ENCODE results near the gene AGAP5.

The AGAP5 gene

DNA sequence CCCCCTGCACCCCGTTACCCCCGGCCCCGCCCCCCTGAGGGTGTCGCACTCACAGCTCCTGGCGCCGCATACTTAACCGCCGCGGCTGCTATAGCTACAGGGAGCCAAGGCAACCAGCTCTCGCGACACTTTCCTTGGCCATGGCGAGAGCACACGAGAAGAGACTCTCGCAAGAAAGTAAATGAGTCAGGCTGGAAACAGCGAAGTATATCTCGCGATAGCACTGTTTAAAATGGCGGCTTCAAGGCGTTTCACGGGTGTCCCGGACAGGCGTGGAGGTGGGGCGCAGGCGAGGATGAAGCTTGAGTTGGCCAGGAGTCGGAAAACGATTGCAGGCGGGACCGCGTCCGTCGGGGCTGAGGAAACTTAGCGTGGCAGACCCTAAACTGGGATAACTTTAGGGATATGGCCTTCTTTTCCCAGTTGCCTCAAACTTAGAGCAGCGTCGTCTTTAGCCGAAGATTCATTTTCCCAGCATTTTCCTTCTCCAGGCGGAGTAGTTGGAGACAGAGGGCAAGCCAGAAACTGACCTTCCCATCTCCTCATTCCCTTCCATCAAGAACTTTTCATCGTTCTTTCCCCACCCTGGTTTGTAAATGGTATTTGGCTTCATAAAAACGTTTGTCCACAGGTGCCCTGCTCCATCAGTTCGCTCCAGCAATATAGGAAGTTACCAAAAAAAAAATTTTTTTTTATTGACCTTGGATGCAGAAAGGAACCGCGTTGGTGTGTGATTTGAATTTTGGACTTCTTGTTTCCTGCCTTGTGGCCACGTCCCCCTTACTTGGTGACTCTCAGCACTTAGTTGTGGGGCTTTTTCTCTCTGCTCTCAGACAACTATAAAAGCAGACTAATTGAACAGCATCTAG, 71.8 kb downstream of the AGAP5 start:
- TF ChIP-seq, protein P1, sequence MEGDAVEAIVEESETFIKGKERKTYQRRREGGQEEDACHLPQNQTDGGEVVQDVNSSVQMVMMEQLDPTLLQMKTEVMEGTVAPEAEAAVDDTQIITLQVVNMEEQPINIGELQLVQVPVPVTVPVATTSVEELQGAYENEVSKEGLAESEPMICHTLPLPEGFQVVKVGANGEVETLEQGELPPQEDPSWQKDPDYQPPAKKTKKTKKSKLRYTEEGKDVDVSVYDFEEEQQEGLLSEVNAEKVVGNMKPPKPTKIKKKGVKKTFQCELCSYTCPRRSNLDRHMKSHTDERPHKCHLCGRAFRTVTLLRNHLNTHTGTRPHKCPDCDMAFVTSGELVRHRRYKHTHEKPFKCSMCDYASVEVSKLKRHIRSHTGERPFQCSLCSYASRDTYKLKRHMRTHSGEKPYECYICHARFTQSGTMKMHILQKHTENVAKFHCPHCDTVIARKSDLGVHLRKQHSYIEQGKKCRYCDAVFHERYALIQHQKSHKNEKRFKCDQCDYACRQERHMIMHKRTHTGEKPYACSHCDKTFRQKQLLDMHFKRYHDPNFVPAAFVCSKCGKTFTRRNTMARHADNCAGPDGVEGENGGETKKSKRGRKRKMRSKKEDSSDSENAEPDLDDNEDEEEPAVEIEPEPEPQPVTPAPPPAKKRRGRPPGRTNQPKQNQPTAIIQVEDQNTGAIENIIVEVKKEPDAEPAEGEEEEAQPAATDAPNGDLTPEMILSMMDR (IDR thresholded peaks at IDR 0.05; ENCODE audit: insufficient read depth, low read depth, low read length, missing control alignments) = no peak
- H3K4me3 ChIP-seq (ENCODE audit: low read length) = peak overlapping the region; percentile 89
- DNase-seq (ENCODE audit: low read depth) = peak; percentile 98

DNA sequence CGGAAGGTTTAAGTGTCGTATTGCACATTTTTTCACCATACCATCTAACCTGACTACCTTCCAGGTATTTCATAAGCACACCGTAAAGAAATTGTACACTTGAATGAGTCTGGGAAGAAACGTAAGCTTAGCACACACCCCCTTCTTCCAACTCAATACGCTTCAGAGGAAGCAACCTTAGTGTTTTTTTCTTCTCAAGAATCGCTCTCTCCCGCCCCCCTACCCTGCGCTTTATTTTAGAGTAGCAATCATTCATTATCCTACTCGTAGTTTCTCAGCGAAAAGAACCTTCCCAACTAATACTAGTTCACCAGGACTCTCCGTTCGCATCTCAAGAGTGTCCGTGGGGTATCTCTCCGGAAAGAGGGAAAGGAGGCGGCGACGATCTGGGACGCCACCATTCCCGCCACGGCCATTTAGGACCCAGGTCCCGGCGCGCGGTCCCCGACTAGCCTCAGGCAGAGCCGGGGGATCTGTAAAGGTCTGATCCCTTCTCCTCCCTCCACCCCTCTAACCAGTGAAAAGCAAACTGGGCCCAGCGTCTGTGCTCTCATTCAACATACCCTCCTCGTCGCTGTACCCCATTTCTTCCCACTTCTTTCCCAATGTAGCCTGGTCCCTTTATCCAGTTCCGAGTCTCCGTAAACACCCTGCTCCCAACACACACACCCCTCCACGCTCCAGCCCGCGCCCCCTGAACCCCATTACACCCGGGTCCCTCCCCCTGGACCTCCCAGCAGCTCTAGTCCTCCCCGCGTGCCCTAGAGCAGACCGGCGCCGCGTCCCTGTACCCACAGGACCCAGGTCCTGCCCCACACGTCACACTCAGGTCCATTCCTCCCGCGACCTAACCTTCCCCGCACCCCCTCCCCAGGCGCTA, 72.7 kb downstream of the AGAP5 start:
- TF ChIP-seq, protein P1 (IDR thresholded peaks at IDR 0.05; ENCODE audit: insufficient read depth, low read depth, low read length, missing control alignments) = no peak
- DNase-seq (ENCODE audit: low read depth) = peak; percentile 77
- peak overlapping the region; percentile 89 for H3K4me3 ChIP-seq (ENCODE audit: low read length)
